ENCODE results near the gene ZNRF4.
A peak's percentile ranks its signal among the peaks of the same experiment; 100 is the strongest.

DNA sequence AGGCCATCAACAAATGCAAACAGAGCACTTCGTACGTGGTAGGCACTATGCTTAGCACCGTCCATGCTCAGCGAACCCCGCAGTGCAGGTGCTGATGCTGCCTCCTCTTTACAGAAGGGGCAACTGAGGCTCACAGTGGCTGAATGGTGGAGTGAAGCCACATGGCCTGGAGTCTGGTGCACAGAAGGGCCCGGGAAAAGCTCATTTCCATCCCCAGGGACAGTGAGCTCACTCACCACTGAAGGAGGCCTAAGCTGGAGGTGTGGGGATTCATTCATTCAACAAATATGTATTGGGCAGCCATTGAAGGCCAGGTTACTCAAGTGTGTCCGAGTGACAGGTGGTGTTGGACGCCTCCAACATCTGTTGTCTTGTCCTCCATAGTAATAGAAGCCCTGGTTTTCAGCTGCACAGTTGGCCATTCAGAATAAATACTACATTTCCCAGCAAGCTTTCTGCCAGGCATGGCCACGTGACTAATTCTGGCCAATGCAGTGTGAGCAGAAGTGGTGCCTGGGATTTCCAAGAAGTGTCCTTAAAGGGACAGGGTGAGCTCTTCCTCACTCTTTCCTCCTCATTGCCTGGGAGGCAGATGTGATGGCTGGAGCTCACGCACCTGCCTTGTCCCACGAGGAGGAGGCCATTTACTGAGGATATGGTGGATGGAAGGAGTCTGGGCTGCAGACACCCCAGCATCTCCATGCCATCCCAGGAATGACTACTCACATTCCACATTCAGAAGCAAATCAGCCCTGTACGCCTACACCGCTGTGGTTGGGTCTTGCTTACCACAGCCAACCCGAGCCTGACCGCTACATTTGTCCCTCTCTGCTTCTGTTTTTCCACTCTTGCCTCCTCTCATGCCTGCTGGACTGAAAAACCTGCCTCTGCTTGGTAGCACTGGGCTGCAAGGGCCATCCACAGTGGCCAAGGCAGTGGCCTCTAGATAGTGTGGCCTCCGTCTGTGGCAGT is 2.3 kb upstream of the ZNRF4 start:
- TF ChIP-seq, protein P1, sequence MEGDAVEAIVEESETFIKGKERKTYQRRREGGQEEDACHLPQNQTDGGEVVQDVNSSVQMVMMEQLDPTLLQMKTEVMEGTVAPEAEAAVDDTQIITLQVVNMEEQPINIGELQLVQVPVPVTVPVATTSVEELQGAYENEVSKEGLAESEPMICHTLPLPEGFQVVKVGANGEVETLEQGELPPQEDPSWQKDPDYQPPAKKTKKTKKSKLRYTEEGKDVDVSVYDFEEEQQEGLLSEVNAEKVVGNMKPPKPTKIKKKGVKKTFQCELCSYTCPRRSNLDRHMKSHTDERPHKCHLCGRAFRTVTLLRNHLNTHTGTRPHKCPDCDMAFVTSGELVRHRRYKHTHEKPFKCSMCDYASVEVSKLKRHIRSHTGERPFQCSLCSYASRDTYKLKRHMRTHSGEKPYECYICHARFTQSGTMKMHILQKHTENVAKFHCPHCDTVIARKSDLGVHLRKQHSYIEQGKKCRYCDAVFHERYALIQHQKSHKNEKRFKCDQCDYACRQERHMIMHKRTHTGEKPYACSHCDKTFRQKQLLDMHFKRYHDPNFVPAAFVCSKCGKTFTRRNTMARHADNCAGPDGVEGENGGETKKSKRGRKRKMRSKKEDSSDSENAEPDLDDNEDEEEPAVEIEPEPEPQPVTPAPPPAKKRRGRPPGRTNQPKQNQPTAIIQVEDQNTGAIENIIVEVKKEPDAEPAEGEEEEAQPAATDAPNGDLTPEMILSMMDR (IDR thresholded peaks at IDR 0.05): no peak
- TF ChIP-seq ATF3 (CRISPR knock-in tag; conservative IDR thresholded peaks at IDR 0.05) (no peak), ZNF423 (CRISPR knock-in tag; IDR thresholded peaks at IDR 0.05) (no peak), JUN (CRISPR knock-in tag; IDR thresholded peaks at IDR 0.05) (no peak), MAX (CRISPR knock-in tag; IDR thresholded peaks at IDR 0.05) (no peak), ZBTB21 (CRISPR knock-in tag; IDR thresholded peaks at IDR 0.05; ENCODE audit: borderline replicate concordance) (no peak), NR3C1 (CRISPR knock-in tag; conservative IDR thresholded peaks at IDR 0.05; ENCODE audit: low read depth) (no peak), IRF2 (CRISPR knock-in tag; IDR thresholded peaks at IDR 0.05; ENCODE audit: borderline replicate concordance, low read depth) (no peak), E2F1 (CRISPR knock-in tag; IDR thresholded peaks at IDR 0.05) (no peak), ZSCAN18 (CRISPR knock-in tag; IDR thresholded peaks at IDR 0.05) (no peak), SMAD4 (CRISPR knock-in tag; IDR thresholded peaks at IDR 0.05) (no peak), NFYB (CRISPR knock-in tag; conservative IDR thresholded peaks at IDR 0.05; ENCODE audit: low read depth) (peak; percentile 55)
- TF ChIP-seq, protein P2, sequence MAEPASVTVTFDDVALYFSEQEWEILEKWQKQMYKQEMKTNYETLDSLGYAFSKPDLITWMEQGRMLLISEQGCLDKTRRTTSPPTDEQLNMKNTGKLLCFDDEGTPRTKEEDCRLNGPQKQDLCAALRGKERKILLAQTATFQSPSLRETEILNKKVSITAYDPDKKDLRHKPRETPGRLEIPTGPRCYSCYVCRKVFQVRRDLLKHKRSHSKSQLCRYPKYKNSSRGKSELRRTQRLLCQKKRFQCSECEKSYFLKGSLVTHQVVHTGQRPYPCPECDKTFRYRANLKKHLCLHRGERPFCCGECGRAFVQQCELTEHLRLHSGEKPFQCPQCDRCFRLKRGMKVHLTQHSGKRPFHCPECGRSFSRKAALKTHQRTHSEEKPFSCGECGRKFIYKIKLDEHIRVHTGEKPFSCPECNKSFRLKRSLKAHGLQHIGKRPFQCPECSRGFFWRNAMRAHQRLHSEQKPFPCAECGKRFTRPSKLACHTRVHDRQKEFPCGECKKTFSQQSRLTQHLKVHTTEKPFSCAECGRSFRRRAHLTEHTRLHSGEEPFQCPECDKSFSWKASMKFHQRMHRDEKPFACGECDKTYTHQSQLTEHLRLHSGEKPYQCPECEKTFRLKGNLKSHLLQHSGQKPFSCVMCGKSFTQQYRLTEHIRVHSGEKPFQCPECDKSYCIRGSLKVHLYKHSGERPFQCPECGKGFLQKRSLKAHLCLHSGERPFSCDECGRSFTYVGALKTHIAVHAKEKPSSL (CRISPR knock-in tag; conservative IDR thresholded peaks at IDR 0.05): no peak

All from WTC11 (cell line).